HCT116 (cell line): ENCODE measurements around the gene C4BPA. TPM values are rescaled to one million over a fixed set of nuclear protein-coding genes. Genes with fewer than 3 reads are reported as not detected.

Experiments used
- ATAC-seq: fragments of 200-7000 bp; cut with Tn5 transposase; 2 replicates; pipeline ENCODE4 v1.9.1; 2020; ENCODE audit warnings: mild to moderate bottlenecking, moderate library complexity
- BruUV-seq: library from RNA; stranded (reverse); fragments of 400-500 nt; replicated peaks from 2 replicates; lab custom pipeline; 2021; lab: Mats Ljungman, UMichigan
- CTCF ChIA-PET: fragments of 300-600 bp; sonication (Branson Sonifier 250); formaldehyde crosslinking; loops from one replicate; lab custom pipeline; 2021; ENCODE audit warnings: antibody characterized with exemption; lab: Charles Lee
- POLR2A ChIA-PET: fragments of 300-600, 350-600 bp; sonication (Branson Sonifier 250); formaldehyde crosslinking; loops from one replicate; lab custom pipeline; 2021; ENCODE audit warnings: antibody characterized with exemption; lab: Charles Lee
- RAD21 ChIA-PET, 2 experiments: fragments of 300-600 bp; sonication (Branson Sonifier 250); formaldehyde crosslinking; loops; one replicate each; lab custom pipeline; 2023; ENCODE audit warnings: low total read pairs in 2 of 2; ENCODE audit not compliant: uncharacterized antibody in 2 of 2, unreplicated experiment in 2 of 2, low non-redundant PET in 1 of 2; lab: Charles Lee
- DNase-seq: peaks from one replicate; pipeline ENCODE4 v3.0.0-alpha.2; 2010; ENCODE audit warnings: low read depth, low spot score
- H2AFZ ChIP-seq: fragments of 200-600 bp; shearing (Covaris generic), sonication (generic); 2 replicates; pipeline ENCODE4 v1.6.1; 2017; ENCODE audit warnings: low read depth, mixed run types, mixed read lengths, antibody characterized with exemption, low read length; ENCODE audit not compliant: poor library complexity, severe bottlenecking
- H3K27ac ChIP-seq: 2 replicates; pipeline ENCODE4 v1.5.1; 2012; ENCODE audit warnings: low read depth, low read length
- H3K27me3 ChIP-seq: fragments of 200-600 bp; sonication (generic); 2 replicates; pipeline ENCODE4 v1.6.1; 2016; ENCODE audit warnings: mixed run types, low read length, mixed read lengths; ENCODE audit not compliant: insufficient read depth
- H3K36me3 ChIP-seq, 2 experiments: fragments of 200-500 bp in 1 of 2; fragments of 200-600 bp in 1 of 2; sonication (Bioruptor generic) in 1 of 2; sonication (generic) in 1 of 2; 2 replicates each; pipeline versions ENCODE4 v1.5.1 to v1.6.1; 2014 to 2016; ENCODE audit warnings: low read length in 2 of 2, inconsistent platforms in 1 of 2, mixed read lengths in 1 of 2, mixed run types in 1 of 2; ENCODE audit not compliant: insufficient read depth in 2 of 2, control insufficient read depth in 1 of 2
- H3K4me1 ChIP-seq, 2 experiments: fragments of 200-600 bp in 1 of 2; sonication (generic) in 1 of 2; 2 replicates each; pipeline versions ENCODE4 v1.5.1 to v1.6.1; 2012 to 2017; ENCODE audit warnings: low read length in 2 of 2, inconsistent platforms in 1 of 2, mild to moderate bottlenecking in 1 of 2, mixed read lengths in 1 of 2, mixed run types in 1 of 2, moderate library complexity in 1 of 2; ENCODE audit not compliant: insufficient read depth in 2 of 2, control insufficient read depth in 1 of 2
- H3K4me2 ChIP-seq: fragments of 200-600 bp; sonication (generic); 2 replicates; pipeline ENCODE4 v1.6.1; 2017; ENCODE audit warnings: mixed run types, low read length, mixed read lengths
- H3K4me3 ChIP-seq, 2 experiments: fragments of 200-600 bp in 1 of 2; sonication (generic) in 1 of 2; replicated peaks in 1 of 2; 2 replicates each; pipeline ENCODE4 v1.5.1; 2011 to 2016; ENCODE audit warnings: low read length in 2 of 2, control low read depth in 1 of 2, low read depth in 1 of 2, mild to moderate bottlenecking in 1 of 2, mixed read lengths in 1 of 2, mixed run types in 1 of 2
- H3K79me2 ChIP-seq: fragments of 200-600 bp; sonication (generic); 2 replicates; pipeline ENCODE4 v1.6.1; 2017; ENCODE audit warnings: mild to moderate bottlenecking, mixed run types, low read length, moderate library complexity, mixed read lengths; ENCODE audit not compliant: insufficient read depth
- H3K9ac ChIP-seq: fragments of 200-600 bp; sonication (generic); 2 replicates; pipeline ENCODE4 v1.6.1; 2016; ENCODE audit warnings: low read length, mixed read lengths
- H3K9me2 ChIP-seq: fragments of 200-600 bp; sonication (generic), shearing (Covaris generic); 2 replicates; pipeline ENCODE4 v1.6.1; 2017; ENCODE audit warnings: mixed run types, mild to moderate bottlenecking, moderate library complexity; ENCODE audit not compliant: insufficient read depth
- H3K9me3 ChIP-seq, 2 experiments: fragments of 200-500 bp in 1 of 2; fragments of 200-600 bp in 1 of 2; sonication (Bioruptor generic) in 1 of 2; sonication (generic) in 1 of 2; 2 replicates each; pipeline ENCODE4 v1.6.1; 2014 to 2017; ENCODE audit warnings: low read length in 2 of 2, mixed read lengths in 2 of 2, inconsistent platforms in 1 of 2, low read depth in 1 of 2, mild to moderate bottlenecking in 1 of 2, mixed run types in 1 of 2, moderate library complexity in 1 of 2; ENCODE audit not compliant: control insufficient read depth in 1 of 2, insufficient read depth in 1 of 2
- H4K20me1 ChIP-seq: fragments of 200-600 bp; sonication (generic), shearing (Covaris generic); 2 replicates; pipeline ENCODE4 v1.6.1; 2017; ENCODE audit warnings: mixed run types, mild to moderate bottlenecking, moderate library complexity; ENCODE audit not compliant: insufficient read depth
- CBX3 ChIP-seq: IDR thresholded peaks from 2 replicates; pipeline ENCODE4 v1.6.1; 2012; ENCODE audit warnings: low read depth
- CEBPB ChIP-seq: IDR thresholded peaks from 2 replicates; pipeline ENCODE4 v1.6.1; 2012; ENCODE audit warnings: low read depth
- EGR1 ChIP-seq: IDR thresholded peaks from 2 replicates; pipeline ENCODE4 v1.6.1; 2012; ENCODE audit warnings: low read depth
- ELF1 ChIP-seq: IDR thresholded peaks from 2 replicates; pipeline ENCODE4 v1.6.1; 2012; ENCODE audit warnings: low read depth, borderline replicate concordance
- FOSL1 ChIP-seq: IDR thresholded peaks from 2 replicates; pipeline ENCODE4 v1.6.1; 2012; ENCODE audit warnings: low read depth
- JUND ChIP-seq: IDR thresholded peaks from 2 replicates; pipeline ENCODE4 v1.6.1; 2012
- MAX ChIP-seq: IDR thresholded peaks from 2 replicates; pipeline ENCODE4 v1.6.1; 2012
- POLR2A ChIP-seq: IDR thresholded peaks from 2 replicates; pipeline ENCODE4 v1.7.0; 2011; ENCODE audit warnings: borderline replicate concordance; ENCODE audit not compliant: insufficient read depth, insufficient read length; ENCODE audit errors: extremely low read depth
- POLR2AphosphoS5 ChIP-seq: IDR thresholded peaks from 2 replicates; pipeline ENCODE4 v1.6.1; 2011; ENCODE audit warnings: mild to moderate bottlenecking, low read depth, low read length, moderate library complexity
- RAD21 ChIP-seq: IDR thresholded peaks from 2 replicates; pipeline ENCODE4 v1.6.1; 2012; ENCODE audit warnings: low read depth, mild to moderate bottlenecking
- SIN3A ChIP-seq: IDR thresholded peaks from 2 replicates; pipeline ENCODE4 v1.6.1; 2012; ENCODE audit warnings: low read depth
- SRF ChIP-seq: IDR thresholded peaks from 2 replicates; pipeline ENCODE4 v1.6.1; 2012; ENCODE audit warnings: low read depth
- TCF7L2 ChIP-seq: IDR thresholded peaks from 2 replicates; pipeline ENCODE4 v1.7.0; 2011; ENCODE audit warnings: borderline replicate concordance, inconsistent platforms; ENCODE audit not compliant: insufficient read depth, insufficient read length; ENCODE audit errors: extremely low read depth
- ZNF274 ChIP-seq: fragments of 200-500 bp; sonication (Bioruptor generic); IDR thresholded peaks from 2 replicates; pipeline ENCODE4 v1.6.1; 2014; ENCODE audit warnings: mild to moderate bottlenecking, low read depth, low read length, inconsistent platforms
- intact Hi-C: fragments of 100-400 bp; cut with micrococcal nuclease; formaldehyde crosslinking; loops from 2 replicates; pipeline ENCODE4 v1.10.0; 2022
- total RNA-seq: library from RNA; stranded (reverse); gene quantifications from one replicate; pipeline ENCODE4 v1.2.1, GENCODE V29; 2021; ENCODE audit not compliant: unreplicated experiment
- TF ChIP-seq, protein P1 (sequence below): IDR thresholded peaks from 2 replicates; pipeline ENCODE4 v1.6.1; 2011; ENCODE audit warnings: mild to moderate bottlenecking, low read length, moderate library complexity; ENCODE audit not compliant: insufficient replicate concordance; ENCODE audit errors: extremely low read depth

The C4BPA gene
- total RNA-seq, 1 experiment from 2014 or later: 0.32 TPM

- no peak for TF ChIP-seq MAX
- TF ChIP-seq, protein P1, sequence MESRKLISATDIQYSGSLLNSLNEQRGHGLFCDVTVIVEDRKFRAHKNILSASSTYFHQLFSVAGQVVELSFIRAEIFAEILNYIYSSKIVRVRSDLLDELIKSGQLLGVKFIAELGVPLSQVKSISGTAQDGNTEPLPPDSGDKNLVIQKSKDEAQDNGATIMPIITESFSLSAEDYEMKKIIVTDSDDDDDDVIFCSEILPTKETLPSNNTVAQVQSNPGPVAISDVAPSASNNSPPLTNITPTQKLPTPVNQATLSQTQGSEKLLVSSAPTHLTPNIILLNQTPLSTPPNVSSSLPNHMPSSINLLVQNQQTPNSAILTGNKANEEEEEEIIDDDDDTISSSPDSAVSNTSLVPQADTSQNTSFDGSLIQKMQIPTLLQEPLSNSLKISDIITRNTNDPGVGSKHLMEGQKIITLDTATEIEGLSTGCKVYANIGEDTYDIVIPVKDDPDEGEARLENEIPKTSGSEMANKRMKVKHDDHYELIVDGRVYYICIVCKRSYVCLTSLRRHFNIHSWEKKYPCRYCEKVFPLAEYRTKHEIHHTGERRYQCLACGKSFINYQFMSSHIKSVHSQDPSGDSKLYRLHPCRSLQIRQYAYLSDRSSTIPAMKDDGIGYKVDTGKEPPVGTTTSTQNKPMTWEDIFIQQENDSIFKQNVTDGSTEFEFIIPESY: no peak
- TF ChIP-seq CEBPB: no peak
- TF ChIP-seq ELF1: no peak
- TF ChIP-seq FOSL1: no peak
These were observed 1.9 kb upstream of the C4BPA start (continued) for GRCh38 chr1:207102146-207102545.

GRCh38 chr1:207102659-207103058, 1.4 kb upstream of the C4BPA start:
- Histone ChIP-seq H3K4me2 (no peak overlapping the region), H3K9me3 (no peaks in the 10 kb centered on the region; a peak in 1 of 4 replicates), H3K27ac (no peak overlapping the region), H3K27me3 (no peaks in the 10 kb centered on the region), H3K9me2 (no peaks in the 10 kb centered on the region), H3K9ac (no peak overlapping the region), H3K79me2 (no peaks in the 10 kb centered on the region), H4K20me1 (no peaks in the 10 kb centered on the region), H3K4me3 (no peak overlapping the region), H3K36me3 (no peaks in the 10 kb centered on the region), H2AFZ (no peak overlapping the region), H3K4me1 (no peaks in the 10 kb centered on the region)
- ChIA-PET POLR2A (no interaction called here), CTCF (no interaction called here), RAD21 (no interaction called here)
- intact Hi-C loops: no loop called here
- no peak for DNase-seq
- no peak for ATAC-seq
- TF ChIP-seq EGR1 (no peak), CEBPB (no peak), FOSL1 (no peak), POLR2A (no peak), POLR2AphosphoS5 (no peak), SRF (no peak), TCF7L2 (no peak), MAX (no peak), ZNF274 (no peak), RAD21 (no peak), CBX3 (no peak), SIN3A (no peak), JUND (no peak)
- TF ChIP-seq, protein P1: no peak
- BruUV-seq: no TSS peak
